Naive B cell (primary cell): ENCODE results near the gene ZNF30. TPM values are rescaled to one million over a fixed set of nuclear protein-coding genes. Genes with fewer than 3 reads are reported as not detected.
"Not testable (repeated sequence)": the region's sequence is repeated elsewhere in the genome, so short reads cannot be mapped to it uniquely, and the experiment has no call there.

Source experiments
- ATAC-seq, 2 donors: fragments of 150-1000 bp; cut with Tn5 transposase; 2 replicates each; pipeline ENCODE4 v1.10.0; 2021; ENCODE audit warnings: low read depth in 2 of 2, mild to moderate bottlenecking in 2 of 2, moderate library complexity in 2 of 2
- DNase-seq: peaks from one replicate; pipeline ENCODE4 v3.0.0; 2022
- H3K27ac Mint-ChIP-seq, 6 donors: one replicate each; pipeline ENCODE4 v1.8.0; 2020 to 2022; ENCODE audit warnings: mild to moderate bottlenecking in 6 of 6, mixed read lengths in 6 of 6, moderate library complexity in 5 of 6, inconsistent platforms in 2 of 6
- H3K27me3 Mint-ChIP-seq, 3 donors: one replicate each; pipeline ENCODE4 v1.8.0; 2021 to 2022; ENCODE audit warnings: mixed read lengths in 3 of 3, mild to moderate bottlenecking in 1 of 3
- H3K36me3 Mint-ChIP-seq, 2 donors: one replicate each; pipeline ENCODE4 v1.8.0; 2020 to 2022; ENCODE audit warnings: mixed read lengths in 2 of 2, inconsistent platforms in 1 of 2, mild to moderate bottlenecking in 1 of 2
- H3K4me1 Mint-ChIP-seq, 3 donors: one replicate each; pipeline ENCODE4 v1.8.0; 2020 to 2022; ENCODE audit warnings: mixed read lengths in 3 of 3, inconsistent platforms in 1 of 3, mild to moderate bottlenecking in 1 of 3, moderate library complexity in 1 of 3
- H3K4me3 Mint-ChIP-seq, 8 donors: one replicate each; pipeline ENCODE4 v1.8.0; 2020 to 2022; ENCODE audit warnings: mild to moderate bottlenecking in 8 of 8, mixed read lengths in 8 of 8, moderate library complexity in 8 of 8, inconsistent platforms in 2 of 8
- H3K9me3 Mint-ChIP-seq, 7 donors: one replicate each; pipeline ENCODE4 v1.8.0; 2020 to 2022; ENCODE audit warnings: mixed read lengths in 7 of 7, mild to moderate bottlenecking in 5 of 7, inconsistent platforms in 2 of 7, moderate library complexity in 1 of 7
- polyA plus RNA-seq, 6 donors: library from polyadenylated mRNA; unstranded; fragments of 300-500 nt; fragmentation: Illumina TruSeq; gene quantifications; one replicate each; pipeline ENCODE4 v1.2.3, GENCODE V29; 2021; ENCODE audit warnings: low read depth in 6 of 6

The ZNF30 gene
- polyA plus RNA-seq, result 1 to 10 TPM in 5 of 6 donors, not detected in 1; 2.9 to 8.2 (median 4.9) TPM

DNA sequence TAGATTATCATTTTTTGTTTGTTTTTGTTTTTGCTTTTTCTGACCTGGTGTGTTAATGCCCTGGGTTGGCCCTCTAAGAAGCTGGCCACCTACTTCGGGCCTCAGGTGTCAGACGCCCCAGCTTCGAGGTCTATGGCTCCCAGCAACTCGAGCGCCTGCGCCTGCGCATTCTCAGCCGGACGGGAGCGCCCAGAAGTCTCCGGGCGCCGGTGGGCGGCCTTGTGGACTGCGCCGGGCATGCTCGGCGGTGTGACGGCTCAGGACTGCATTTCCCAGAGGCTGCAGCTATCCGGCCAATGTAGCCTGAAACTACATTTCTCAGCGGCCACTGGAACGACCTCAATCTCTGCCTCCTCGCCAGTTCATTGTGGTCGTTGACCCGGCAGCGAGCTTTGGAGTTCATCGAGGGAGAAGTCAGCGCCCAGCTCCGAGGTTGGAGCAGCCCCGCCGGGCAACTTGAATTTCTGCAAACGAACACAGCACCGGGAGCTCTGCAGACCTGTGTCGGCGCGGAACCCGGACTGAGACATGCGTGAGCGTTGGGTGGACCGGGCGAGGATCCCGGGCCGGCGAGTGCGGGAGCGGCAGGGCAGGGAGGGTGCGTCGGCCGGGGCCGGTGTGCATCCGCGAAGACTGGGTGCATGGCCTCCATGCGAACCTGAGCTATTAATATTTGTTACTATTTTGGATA lies at the start of gene ZNF30:
Gene ZNF30, plus strand, starts transcription at position 219 of the 691 bp plus-strand sequence. CDS start 3,045 bp downstream, outside the sequence.
- ATAC-seq (peak; percentile 98 to 100), DNase-seq (peak; percentile 68)
- peaks cover 0 to 3% (median 0%) of the 10 kb centered on the region in 7 donors for H3K9me3 Mint-ChIP-seq
- peak within 1 kb of the TSS in 5 of 6 donors; percentile 51 to 69 (median 58) for H3K27ac Mint-ChIP-seq
- peak within 1 kb of the TSS; percentile 89 to 96 (median 94) for H3K4me3 Mint-ChIP-seq
- H3K36me3 Mint-ChIP-seq, result peaks cover 0 to 6% of the 10 kb centered on the region in 2 donors
- peaks cover 5 to 14% (median 6%) of the 10 kb centered on the region in 3 donors for H3K27me3 Mint-ChIP-seq
- H3K4me1 Mint-ChIP-seq, result peaks cover 0 to 24% (median 12%) of the 10 kb centered on the region in 3 donors

DNA sequence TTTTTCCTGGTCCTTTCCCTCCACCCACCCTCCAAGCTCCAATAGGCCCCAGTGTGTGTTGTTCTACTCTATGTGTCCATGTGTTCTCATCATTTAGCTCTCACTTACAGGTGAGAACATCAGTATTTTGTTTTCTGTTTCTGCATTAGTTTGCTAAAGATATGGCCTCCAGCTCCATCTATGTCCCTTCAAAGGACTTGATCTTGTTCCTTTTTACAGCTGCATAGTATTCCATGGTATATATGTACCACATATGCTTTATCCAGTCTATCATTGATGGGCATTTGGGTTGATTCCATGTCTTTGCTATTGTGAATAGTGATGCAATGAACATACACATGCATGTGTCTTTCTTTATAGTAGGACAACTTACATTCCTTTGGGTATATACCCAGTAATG lies 47.1 kb upstream of the ZNF30 start:
- Mint-ChIP-seq H3K27ac (no peak overlapping the region), H3K9me3 (peaks cover 5 to 21% (median 7%) of the 10 kb centered on the region in 7 donors), H3K36me3 (peaks cover 1 to 14% of the 10 kb centered on the region in 2 donors), H3K4me3 (no peak overlapping the region), H3K27me3 (peaks cover 18 to 40% (median 18%) of the 10 kb centered on the region in 3 donors), H3K4me1 (no peaks in the 10 kb centered on the region)
- DNase-seq (no peak), ATAC-seq (no peak)

DNA sequence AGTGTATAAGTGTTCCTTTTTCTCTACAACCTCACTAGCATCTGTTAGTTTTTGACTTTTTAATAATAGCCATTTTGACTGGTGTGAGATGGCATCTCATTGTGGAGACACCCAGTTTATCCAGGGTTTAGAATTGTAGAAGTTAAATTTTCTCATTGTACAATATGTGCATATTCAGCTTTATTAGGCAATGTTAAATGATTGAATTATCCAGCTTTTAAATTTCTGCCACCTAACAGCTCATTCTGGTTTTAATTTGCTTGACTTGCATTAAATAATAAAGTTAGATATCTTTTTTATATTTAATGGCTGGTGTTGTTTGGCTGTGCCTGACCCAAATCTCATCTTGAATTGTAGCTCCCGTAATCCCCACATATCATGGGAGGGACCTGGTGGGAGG lies 46.7 kb upstream of the ZNF30 start:
- DNase-seq, result no peak
- Mint-ChIP-seq H3K9me3 (peaks cover 10 to 25% (median 11%) of the 10 kb centered on the region in 7 donors), H3K27ac (no peak overlapping the region), H3K27me3 (peaks cover 19 to 45% (median 22%) of the 10 kb centered on the region in 3 donors), H3K36me3 (peaks cover 5 to 19% of the 10 kb centered on the region in 2 donors), H3K4me3 (no peak overlapping the region), H3K4me1 (no peaks in the 10 kb centered on the region)
- ATAC-seq, result no peak

DNA sequence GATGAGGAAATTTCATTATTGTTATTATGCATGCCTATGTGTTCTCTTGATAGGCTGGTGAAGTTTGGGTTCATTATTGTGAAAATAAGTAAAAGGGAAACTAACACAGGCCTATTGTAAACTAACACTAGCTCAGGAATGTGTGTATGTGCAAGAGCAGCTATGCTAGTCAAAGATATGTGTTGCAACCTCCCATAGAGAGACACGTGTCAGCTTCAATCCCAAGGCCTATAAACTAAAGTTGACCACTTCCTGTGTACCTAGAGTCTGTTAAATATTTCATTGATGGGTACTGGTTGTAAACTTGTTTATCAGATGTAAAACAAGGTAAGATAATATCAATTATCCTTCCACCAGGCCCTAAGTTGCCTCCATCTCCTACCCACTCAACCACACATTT lies 44.7 kb upstream of the ZNF30 start:
- no peak overlapping the region for H3K27ac Mint-ChIP-seq
- peaks cover 12 to 25% of the 10 kb centered on the region in 2 donors for H3K36me3 Mint-ChIP-seq
- peaks cover 18 to 48% (median 26%) of the 10 kb centered on the region in 3 donors for H3K27me3 Mint-ChIP-seq
- no peaks in the 10 kb centered on the region for H3K4me1 Mint-ChIP-seq
- H3K4me3 Mint-ChIP-seq, result no peak overlapping the region
- peaks cover 13 to 45% (median 30%) of the 10 kb centered on the region in 7 donors for H3K9me3 Mint-ChIP-seq
- ATAC-seq (no peak), DNase-seq (no peak)

DNA sequence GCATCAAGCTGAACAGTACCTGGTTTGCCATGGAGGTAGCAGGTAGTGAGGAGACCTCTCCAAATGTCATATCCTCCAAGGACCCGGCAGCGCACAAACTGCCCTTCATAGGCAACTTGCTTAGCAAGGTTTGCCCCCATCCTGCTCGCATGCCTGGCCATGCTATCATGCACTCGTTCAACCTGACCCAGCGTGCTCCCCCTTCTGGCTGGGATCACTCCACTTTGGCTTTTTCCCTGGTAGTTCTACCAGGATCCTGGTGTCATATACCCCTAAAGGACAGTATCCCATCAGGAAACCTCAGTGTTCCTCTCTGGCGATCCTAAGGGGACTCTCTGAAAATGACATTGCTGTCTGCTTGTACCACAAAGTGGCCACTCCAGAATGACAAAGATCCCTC lies 38.6 kb upstream of the ZNF30 start:
- H3K9me3 Mint-ChIP-seq, result peaks cover 13 to 50% (median 38%) of the 10 kb centered on the region in 7 donors
- no peaks in the 10 kb centered on the region for H3K4me1 Mint-ChIP-seq

DNA sequence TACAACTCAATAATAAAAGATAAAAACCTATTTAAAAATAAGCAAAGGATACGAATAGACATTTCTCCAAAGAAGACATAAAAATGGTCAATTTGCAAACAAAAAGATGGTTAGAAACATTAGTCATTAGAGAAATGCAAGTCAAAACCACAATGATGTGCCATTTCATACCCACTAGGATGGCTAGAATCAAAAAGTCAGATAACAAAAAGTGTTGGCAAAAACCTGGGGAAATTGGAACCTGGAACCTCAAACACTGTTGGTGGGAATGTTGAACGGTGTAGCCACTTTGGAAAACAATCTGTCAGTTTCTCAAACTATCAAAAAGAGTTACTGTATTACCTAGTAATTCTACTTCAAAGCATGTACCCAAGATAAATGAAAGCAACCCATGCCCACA lies 26.5 kb upstream of the ZNF30 start:
- no peak for DNase-seq
- peaks cover 12 to 27% (median 19%) of the 10 kb centered on the region in 3 donors for H3K27me3 Mint-ChIP-seq
- no peak overlapping the region for H3K4me3 Mint-ChIP-seq
- ATAC-seq, result no peak
- H3K9me3 Mint-ChIP-seq, result peaks cover 0 to 17% (median 2%) of the 10 kb centered on the region in 7 donors
- H3K27ac Mint-ChIP-seq, result no peak overlapping the region
- H3K4me1 Mint-ChIP-seq, result peaks cover under 1 to 6% (median 4%) of the 10 kb centered on the region in 3 donors
- peaks cover 0 to 4% of the 10 kb centered on the region in 2 donors for H3K36me3 Mint-ChIP-seq

More for the DNA sequence above, 38.6 kb upstream of the ZNF30 start:
- peaks cover 38 to 60% (median 54%) of the 10 kb centered on the region in 3 donors for H3K27me3 Mint-ChIP-seq
- ATAC-seq (no peak), DNase-seq (no peak)
- no peak overlapping the region for H3K4me3 Mint-ChIP-seq
- no peak overlapping the region for H3K27ac Mint-ChIP-seq
- H3K36me3 Mint-ChIP-seq, result peaks cover 12 to 22% of the 10 kb centered on the region in 2 donors

DNA sequence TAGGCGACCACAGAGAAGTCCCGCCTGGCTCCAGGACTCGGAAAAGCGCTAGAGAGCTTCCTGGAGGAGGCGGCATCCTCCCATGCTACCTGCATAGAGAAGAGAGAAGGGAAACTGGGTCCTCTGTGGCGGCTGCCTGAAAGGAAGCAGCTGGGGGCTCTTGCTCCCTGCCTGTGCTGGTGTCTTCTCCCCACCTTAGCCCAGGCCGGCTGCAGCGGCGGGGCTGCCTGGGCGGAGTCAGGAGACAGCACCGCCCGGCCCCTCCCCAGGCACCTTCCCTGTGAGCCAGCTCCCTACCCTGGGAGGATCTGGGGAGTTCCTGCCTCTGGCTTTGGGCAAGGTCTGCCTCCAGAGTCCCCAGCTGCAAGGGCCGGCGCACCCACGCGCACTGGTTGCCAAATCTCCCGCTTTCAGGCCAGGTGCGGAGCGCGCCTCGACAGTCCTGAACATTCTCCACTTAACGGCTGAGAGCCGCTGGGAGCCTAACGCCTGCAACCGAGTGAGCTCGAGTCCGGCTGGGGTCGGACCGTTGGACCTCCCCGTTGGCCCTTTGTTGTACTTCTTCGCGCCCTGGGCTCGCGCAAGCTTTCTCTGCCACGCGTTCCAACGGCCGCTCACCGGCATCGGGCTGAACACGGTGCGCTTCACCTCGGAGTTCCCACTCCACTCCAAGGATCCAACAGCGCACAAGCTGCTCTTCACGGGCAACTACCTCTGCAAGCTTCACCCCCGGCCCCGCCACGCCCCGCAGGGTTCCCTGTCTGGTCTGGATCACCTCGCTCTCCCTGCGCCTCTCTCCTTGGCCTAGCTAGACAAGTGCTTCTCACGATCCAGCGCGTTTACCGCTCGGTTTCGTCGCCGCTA lies 21.8 kb upstream of the ZNF30 start:
- DNase-seq (no peak), ATAC-seq (no peak)
- peaks cover 5 to 9% of the 10 kb centered on the region in 2 donors for H3K36me3 Mint-ChIP-seq
- H3K4me1 Mint-ChIP-seq, result peaks cover 3 to 10% (median 8%) of the 10 kb centered on the region in 3 donors
- H3K27ac Mint-ChIP-seq, result no peak overlapping the region
- H3K9me3 Mint-ChIP-seq, result peaks cover 0 to 17% (median 4%) of the 10 kb centered on the region in 7 donors
- peak overlapping the region in 2 of 8 donors; percentile 6 to 20 for H3K4me3 Mint-ChIP-seq
- peaks cover 41 to 52% (median 49%) of the 10 kb centered on the region in 3 donors for H3K27me3 Mint-ChIP-seq

DNA sequence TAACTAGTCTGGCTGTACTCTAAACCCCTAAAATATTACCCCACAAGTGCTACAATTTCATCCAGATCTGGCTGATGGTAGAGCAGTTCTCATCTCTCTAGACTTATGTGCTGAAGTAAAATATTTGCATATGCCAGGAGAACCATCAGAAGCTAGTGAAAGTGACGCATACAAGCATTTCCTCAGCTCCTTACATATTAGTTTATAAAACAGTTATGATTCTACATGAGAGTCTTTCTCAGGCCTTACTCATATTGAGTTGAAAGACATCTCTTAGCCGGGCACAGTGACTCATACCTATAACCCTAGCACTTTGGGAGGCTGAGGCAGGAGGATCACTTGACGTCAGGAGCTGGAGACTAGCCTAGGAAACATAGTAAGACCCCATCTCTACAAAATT lies 15.9 kb upstream of the ZNF30 start:
- H3K9me3 Mint-ChIP-seq, result peaks cover 5 to 27% (median 6%) of the 10 kb centered on the region in 7 donors
- DNase-seq, result no peak
- H3K27me3 Mint-ChIP-seq, result peaks cover 41 to 46% (median 41%) of the 10 kb centered on the region in 3 donors
- peaks cover under 1 to 5% of the 10 kb centered on the region in 2 donors for H3K36me3 Mint-ChIP-seq
- H3K4me3 Mint-ChIP-seq, result no peak overlapping the region
- H3K4me1 Mint-ChIP-seq, result no peaks in the 10 kb centered on the region
- ATAC-seq, result no peak
- no peak overlapping the region for H3K27ac Mint-ChIP-seq

DNA sequence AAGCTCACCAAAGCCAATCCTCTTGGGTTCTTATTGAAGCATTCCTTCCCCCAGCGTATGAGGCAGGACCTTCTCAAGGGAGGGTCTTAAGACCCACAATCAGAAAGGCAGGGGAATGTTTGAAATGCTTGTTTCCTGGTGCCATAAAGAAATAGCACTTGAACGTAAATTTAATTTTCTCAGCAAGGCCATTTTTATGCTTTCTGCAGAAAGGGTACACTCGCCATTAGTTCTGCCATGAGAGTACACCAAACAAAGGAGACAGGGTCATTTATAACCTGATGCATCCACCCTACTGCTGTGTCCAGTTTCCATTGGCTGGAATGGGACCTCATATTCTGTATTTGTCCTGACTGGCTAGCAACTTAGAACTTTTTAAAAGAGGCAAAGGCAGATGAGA lies 9.6 kb upstream of the ZNF30 start:
- not testable (repeated sequence) for H3K4me3 Mint-ChIP-seq, ATAC-seq, DNase-seq, H3K4me1 Mint-ChIP-seq
- H3K9me3 Mint-ChIP-seq, result peaks cover 14 to 35% (median 27%) of the 10 kb centered on the region in 7 donors
- H3K36me3 Mint-ChIP-seq, result peaks cover 8 to 14% of the 10 kb centered on the region in 2 donors
- H3K27ac Mint-ChIP-seq, result peak overlapping the region in 1 of 6 donors; percentile 75
- H3K27me3 Mint-ChIP-seq, result peaks cover 10 to 29% (median 29%) of the 10 kb centered on the region in 3 donors

DNA sequence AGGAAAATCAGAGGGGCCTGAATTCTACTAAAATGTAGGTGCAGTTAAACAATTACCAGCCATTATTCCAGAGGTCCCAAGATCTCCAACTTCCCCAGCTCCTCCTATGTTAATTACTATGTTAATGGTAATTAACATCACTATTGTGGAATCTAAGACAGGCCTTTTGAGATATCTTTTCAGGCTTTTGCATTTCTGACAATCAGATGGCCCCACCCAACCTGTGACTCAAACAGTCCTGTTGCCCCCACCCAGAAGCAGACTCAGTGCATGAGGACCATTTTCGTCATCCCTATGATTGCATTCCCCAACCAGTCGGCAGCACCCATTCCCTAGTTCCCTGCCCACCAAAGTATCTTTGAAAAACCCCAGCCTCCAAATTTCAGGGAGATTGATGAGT lies 8.5 kb upstream of the ZNF30 start:
- ATAC-seq (no peak), DNase-seq (no peak)
- Mint-ChIP-seq H3K4me3 (no peak overlapping the region), H3K27me3 (peaks cover 7 to 26% (median 23%) of the 10 kb centered on the region in 3 donors), H3K4me1 (no peaks in the 10 kb centered on the region), H3K9me3 (peaks cover 11 to 32% (median 27%) of the 10 kb centered on the region in 7 donors), H3K36me3 (peaks cover 8 to 14% of the 10 kb centered on the region in 2 donors), H3K27ac (no peak overlapping the region)

DNA sequence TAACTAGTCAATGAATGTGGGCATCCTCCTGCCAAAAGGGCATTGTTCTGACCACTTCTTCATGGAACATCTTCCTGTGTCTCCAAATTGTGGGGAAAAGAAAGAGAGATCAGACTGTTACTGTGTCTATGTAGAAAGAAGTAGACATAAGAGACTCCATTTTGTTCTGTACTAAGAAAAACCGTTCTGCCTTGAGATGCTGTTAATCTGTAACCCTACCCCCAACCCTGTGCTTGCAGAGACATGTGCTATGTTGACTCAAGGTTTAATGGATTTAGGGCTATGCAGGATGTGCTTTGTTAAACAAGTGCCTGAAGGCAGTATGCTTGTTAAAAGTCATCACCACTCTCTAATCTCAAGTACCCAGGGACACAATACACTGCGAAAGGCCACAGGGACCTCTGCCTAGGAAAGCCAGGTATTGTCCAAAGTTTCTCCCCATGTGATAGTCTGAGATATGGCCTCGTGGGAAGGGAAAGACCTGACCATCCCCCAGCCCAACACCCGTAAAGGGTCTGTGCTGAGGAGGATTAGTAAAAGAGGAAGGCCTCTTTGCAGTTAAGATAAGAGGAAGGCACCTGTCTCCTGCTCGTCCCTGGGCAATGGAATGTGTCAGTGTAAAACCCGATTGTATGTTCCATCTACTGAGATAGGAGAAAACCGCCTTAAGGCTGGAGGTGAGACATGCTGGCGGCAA lies 6.5 kb upstream of the ZNF30 start:
- Mint-ChIP-seq H3K36me3 (peaks cover 8 to 14% of the 10 kb centered on the region in 2 donors), H3K27me3 (peaks cover 13 to 34% (median 27%) of the 10 kb centered on the region in 3 donors), H3K9me3 (peaks cover 11 to 32% (median 25%) of the 10 kb centered on the region in 7 donors)
- not testable (repeated sequence) for H3K4me3 Mint-ChIP-seq, ATAC-seq, H3K27ac Mint-ChIP-seq, H3K4me1 Mint-ChIP-seq, DNase-seq

DNA sequence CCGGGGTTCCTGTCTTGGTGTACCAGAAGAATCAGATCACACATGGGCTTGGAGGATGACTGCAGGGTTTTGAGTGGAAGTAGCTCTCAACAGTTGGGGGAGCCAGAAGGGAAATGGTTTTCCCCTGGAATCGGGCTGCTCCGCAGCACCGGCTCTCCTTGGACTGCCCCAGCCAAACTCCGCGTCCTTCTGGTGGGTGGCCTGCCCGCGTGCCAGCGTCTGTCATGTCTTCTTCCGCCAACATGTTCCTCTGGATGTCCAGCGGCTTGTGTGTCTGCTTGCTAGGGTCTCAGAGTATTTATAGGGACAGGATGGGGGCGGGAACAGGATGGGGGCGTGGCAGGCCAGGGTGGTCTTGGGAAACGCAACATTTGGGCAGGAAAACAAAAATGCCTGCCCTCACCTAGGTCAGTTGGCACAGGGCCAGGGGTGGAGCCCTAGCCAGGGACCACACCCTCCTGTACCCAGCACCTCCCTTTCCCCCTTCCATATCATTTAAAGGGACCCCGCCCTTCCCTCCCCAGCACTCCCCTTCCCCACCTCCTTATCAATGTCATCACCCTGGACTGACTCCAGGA lies 1.3 kb upstream of the ZNF30 start:
- DNase-seq (no peak), ATAC-seq (no peak)
- H3K27me3 Mint-ChIP-seq, result peaks cover 13 to 21% (median 13%) of the 10 kb centered on the region in 3 donors
- peaks cover 0 to 6% of the 10 kb centered on the region in 2 donors for H3K36me3 Mint-ChIP-seq
- peaks cover 0 to 3% (median 0%) of the 10 kb centered on the region in 7 donors for H3K9me3 Mint-ChIP-seq
- H3K4me1 Mint-ChIP-seq, result peaks cover 0 to 24% (median 12%) of the 10 kb centered on the region in 3 donors
- H3K4me3 Mint-ChIP-seq, result peak overlapping the region in 3 of 8 donors; percentile 32 to 89 (median 40)
- no peak overlapping the region for H3K27ac Mint-ChIP-seq
